GM19023 (cell line): ENCODE measurements around the gene SLCO2A1.

ENCODE experiments used
- ATAC-seq: cut with Tn5 transposase; IDR thresholded peaks from one replicate; pipeline ENCODE4 v1.9.1; 2021; ENCODE audit warnings: mild to moderate bottlenecking, moderate library complexity; ENCODE audit not compliant: unreplicated experiment

The SLCO2A1 gene

DNA sequence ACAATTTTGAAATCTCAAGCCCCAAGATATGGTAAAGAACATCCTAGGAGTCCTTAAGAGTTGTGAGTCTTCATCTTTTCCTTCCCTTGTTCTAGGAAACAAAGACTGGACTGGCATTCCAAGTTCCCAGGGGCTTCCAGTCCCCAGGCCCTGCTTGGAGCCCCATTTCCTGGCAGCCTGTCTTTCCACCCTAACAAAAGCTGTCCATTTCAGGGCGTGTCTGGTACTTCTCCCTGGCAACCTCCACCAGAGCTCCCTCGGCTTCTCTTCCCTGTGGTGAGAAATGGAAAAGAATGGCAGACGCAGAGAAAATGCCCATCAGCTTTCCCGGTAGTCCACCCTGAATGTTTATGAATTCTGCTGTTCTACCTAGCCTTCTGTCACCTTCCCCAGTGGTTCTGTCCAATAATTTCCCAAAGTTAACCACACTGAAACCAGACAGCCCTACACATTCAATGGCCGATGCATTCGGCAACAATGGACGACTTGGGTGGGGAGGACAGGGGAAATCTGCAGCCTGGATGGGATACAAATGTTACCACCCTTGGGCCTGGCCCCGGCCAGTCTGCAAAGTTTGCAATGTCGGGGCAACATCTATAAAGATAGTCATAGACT, 140.9 kb downstream of the SLCO2A1 start:
- ATAC-seq = no peak

DNA sequence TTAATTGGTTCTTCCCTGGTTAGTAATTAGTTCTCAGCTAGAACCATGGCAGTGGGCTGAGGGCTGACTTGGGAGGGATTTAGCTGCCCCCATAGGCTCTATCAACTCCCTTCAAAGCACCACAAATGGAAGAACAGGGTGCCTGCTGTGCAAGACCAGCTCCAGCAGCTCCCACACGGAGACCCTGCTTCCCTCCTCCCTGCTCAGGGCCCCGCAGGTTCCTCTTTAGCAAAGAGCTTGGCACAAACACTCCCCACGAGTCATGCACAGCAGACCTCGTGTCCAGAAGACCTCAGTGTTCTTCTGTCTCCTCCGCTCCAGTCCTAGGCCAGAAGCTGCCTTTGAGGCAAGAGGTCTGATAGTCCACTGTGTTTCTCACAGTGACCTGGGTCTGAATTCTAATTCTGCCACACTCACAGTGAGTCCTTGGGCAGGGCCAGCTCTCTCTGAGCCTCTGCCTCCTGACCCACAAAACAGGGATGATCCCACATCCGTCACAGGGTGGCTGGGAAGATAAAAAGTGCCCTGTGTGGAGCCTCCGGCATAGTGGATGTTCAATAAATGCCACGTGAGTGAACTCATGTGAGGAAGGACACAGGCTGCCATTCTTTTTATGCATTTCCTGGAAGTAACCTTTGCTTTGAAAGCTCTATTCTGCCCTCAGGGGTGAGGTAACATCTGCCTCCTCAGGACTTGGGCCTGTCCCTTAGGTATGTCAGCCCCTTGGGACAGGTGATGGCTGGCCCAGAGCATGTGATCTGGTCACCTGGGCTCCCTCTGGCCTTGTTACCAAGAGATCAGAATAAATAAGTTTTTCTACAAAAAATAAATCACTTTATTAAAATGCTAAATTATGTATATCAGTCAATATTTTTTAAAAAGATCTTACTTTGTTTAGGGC, 141.7 kb downstream of the SLCO2A1 start:
- no peak for ATAC-seq

GRCh38 chr3:133887074-133887802, 142.5 kb downstream of the SLCO2A1 start:
- no peak for ATAC-seq

- no peak for ATAC-seq
Measured at GRCh38 chr3:133886031-133886722, 143.5 kb downstream of the SLCO2A1 start.

DNA sequence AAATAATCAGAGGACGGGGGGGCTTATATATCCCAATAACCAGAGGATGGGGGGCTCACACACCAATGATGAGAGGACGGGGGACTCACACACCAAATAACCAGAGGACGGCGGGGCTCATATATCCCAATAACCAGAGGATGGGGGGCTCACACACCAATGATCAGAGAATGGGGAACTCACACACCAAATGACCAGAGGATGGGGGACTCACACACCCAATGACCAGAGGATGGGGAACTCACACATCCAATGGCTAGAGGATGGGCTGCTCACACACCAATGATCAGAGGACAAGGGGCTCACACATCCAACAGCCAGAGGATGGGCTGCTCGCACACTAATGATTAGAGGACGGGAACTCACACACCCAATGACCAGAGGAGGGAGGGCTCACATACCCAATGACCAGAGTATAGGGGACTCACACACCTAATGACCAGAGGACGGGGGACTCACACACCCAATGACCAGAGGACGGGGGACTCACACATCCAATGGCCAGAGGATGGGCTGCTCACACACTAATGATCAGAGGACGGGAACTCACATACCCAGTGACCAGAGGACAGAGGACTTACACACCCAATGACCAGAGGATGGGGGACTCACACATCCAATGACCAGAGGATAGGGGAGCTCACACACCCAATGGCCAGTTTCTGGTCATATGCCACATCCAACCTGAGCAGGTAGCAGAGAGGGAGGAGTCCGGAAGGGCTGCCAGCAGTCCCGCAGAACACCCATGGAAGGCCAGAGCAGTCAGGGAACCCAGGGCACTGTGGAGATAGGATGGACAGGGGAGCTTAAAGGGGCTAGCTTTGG, 144.6 kb downstream of the SLCO2A1 start:
- no peak for ATAC-seq

DNA sequence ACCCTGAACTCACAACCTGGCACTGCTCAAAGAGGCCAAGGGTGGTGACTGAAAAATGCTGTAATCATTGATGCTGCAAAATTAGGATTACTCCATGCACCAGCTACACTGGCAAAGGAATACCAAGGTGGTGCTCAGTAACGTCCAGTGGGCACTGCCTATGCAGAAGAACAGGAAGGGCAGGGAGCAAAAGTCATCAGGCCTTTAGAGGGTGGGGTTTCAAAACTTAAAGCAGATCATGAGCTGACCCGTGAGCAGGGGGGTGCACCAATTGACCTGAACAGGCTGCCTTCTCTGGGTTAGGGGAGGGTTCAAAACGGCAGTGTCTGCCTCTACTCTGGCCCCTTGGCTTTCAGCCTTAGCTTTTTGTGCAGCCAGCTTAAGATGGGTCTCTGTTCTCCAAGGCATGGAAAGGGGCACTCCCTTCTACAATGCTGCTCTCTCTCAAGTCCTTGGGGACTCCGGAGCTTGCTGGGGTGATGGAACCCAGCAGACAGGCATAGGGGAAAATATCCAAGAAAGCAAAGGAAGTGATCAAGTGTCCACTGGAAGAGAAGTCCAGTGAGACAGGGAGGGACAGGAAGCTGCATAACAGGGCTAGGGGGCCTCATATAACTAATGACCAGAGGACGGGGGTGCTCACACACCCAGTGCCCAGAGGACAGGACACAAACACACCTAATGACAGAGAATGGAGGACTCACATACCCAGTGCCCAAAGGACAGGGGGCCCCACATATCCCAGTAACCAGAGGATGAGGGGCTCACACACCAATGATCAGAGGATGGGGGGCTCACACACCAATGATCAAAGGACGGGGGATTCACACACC, 145.5 kb downstream of the SLCO2A1 start:
- ATAC-seq = no peak

GRCh38 chr3:133883641-133884040, 146.1 kb downstream of the SLCO2A1 start:
- no peak for ATAC-seq

DNA sequence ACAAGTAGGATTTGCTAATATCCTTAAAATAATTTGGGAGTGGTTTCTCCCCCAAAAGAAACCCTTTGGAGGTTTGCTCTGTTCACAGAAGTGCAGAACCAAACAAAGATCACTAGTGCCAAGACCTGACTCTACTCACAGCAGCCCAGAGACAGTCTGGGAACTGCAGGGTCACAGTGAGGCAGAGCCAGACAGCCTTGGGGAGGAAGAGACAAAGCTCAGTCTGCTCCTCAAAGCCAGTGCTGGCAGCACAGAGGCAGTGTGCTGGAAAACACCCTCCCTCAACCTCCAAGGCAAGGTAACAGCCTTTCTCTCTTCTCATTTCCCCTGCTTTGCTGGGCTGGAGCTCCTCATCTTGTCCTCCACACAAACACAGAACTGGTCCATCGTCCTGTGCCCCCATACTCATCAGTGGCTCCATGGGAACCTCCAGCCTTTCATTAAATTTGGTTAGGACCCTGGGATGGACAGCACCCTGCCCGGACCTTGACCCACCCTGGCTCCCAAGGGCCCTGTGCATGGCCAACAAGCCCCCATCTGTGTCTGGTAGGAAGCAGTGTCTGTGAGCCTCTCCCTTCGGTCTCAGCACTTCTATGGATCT, 146.6 kb downstream of the SLCO2A1 start:
- ATAC-seq = no peak

DNA sequence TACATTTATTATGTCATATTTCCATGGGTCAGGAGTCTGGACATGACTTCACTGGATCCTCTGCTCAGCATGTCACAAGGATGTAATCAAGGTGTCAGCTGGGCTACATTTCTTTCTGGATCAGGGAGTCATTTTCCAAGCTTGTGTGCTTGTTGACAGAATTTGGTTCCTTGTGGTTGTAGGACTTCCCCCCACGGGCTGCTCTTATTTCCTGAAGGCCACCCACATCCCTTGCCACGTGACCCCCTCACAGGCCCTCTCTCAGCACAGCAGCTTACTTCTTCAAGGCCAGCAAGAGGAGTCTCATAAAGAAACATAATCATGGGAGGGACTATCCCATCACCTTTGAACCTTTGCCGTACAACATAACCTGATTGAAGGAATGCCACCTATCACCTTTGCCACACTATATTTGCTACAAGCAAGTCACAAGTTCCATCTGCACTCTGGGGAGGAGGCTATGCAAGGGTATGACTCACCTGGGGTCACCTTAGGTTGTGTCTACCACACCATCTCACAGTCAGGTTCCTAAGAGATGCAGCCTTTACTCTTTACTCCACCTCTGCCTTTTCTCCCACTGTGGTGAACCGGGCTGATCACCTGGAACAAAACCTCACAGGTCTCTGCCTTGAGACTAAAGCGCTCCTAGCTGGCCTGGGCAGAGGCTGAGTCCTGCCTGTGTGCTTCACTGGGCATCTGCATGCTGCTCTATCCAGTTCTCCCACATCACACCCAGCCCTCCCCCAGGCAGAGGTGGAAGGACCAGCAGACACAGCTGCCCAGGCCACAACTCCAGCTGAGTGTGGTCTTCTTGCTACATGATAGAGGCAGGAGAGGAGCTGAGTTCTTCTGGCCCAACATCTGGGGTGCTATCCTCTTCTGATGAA, 147.5 kb downstream of the SLCO2A1 start:
- ATAC-seq = no peak

DNA sequence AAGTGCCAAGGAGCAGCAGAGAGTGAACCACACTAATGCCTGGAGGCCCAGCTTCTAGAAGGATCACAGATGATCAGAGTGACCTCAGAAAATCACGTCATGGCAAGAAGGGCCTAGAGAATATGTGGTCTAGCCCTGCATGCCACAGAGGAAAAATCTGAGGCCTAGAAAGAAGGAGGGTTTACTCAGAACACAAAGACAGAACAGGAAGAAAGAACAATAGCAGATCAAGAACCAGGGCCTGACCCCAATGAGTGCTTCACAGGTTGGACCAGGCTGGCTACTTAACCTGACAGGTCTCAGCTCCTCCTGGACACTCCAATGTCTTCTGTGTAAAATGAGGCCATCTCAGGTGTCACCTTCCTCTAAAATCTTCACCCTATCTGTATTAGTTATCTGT, 148.2 kb downstream of the SLCO2A1 start:
- ATAC-seq = no peak

GRCh38 chr3:133880886-133881455, 148.8 kb downstream of the SLCO2A1 start:
- no peak for ATAC-seq

DNA sequence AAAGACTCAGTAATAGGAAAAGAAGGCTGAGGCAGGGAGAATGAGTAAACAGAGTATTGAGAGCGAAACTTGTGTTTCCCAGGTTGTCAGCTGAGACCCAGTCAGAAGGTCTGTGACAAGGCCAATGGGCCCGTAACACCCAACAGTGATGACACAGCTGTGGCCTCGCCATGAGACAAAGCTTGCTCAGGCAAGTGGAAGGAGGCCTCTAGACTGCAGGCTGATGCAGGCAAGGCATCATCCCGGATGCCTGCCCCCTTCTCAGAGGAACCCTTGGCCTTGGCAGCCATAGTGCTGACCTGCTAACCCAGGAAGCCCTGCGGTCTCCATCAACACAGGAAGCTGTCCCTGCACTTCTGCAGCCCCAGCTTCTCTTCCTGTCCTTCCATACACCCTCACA, 149.4 kb downstream of the SLCO2A1 start:
- no peak for ATAC-seq

DNA sequence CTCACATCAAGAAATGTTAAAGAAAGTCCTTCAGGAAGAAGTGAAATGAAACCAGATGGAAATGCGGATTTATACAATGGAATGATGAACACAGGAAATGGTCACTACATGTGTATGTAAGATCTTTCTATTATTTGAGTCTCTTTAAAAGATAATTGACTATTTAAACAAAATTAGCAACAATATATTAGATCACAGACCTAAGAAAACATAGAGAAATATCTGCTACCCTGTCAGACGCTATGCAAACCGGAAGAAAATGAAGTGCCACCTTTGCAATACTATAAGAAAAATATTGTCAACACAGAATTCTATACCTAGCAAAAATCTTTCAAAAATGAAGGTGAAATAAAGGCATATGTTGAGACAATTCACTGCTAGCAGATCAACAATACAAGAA, 151.2 kb downstream of the SLCO2A1 start:
- no peak for ATAC-seq
